ENCODE measurements around the gene SLC38A5.
A peak's percentile ranks its signal among the peaks of the same experiment; 100 is the strongest.

The SLC38A5 gene

DNA sequence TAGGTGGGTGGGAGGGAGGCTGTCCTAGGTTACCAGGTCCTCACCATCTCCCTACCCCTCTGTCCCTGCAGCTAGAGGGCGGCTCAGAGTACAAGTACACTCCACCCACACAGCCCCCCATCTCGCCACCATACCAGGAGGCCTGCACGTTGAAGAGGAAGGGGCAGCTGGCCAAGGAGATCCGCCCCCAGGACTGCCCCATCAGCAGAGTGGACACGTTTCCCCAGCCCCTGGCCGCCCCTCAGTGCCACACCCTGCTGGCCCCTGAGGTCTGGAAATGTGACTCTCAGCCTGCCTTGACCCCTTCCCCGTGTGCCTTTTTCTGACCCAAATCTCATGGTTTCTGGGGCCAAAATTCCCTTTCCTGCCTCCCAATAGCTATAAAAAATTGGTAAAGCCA, 12.5 kb upstream of the SLC38A5 start:
- DNase-seq: no peak
- ChIA-PET CTCF (no interaction called here), POLR2A (no interaction called here)
- no peak overlapping the region for H3K27ac ChIP-seq (ENCODE audit: insufficient read depth in 1 of 2, low read depth in 1 of 2, low read length in 2 of 2, poor library complexity in 1 of 2, severe bottlenecking in 2 of 2)
- peaks cover 0 to 3% (median under 1%) of the 10 kb centered on the region in 4 experiments for H3K4me1 ChIP-seq (ENCODE audit: control extremely low read depth in 1 of 4, control insufficient read depth in 4 of 4, insufficient read depth in 4 of 4, low read length in 3 of 4)
- no peaks in the 10 kb centered on the region for H3K9me3 ChIP-seq (ENCODE audit: control extremely low read depth in 1 of 5, control insufficient read depth in 4 of 5, insufficient read depth in 2 of 5, low read depth in 1 of 5, low read length in 4 of 5)
- H3K27me3 ChIP-seq (replicated peaks in 2 of 5; ENCODE audit: control insufficient read depth in 4 of 5, insufficient read depth in 5 of 5, low read length in 4 of 5): no peaks in the 10 kb centered on the region
- peaks cover 5 to 39% (median 20%) of the 10 kb centered on the region in 4 experiments for H3K36me3 ChIP-seq (ENCODE audit: control insufficient read depth in 4 of 4, insufficient read depth in 4 of 4, low read length in 3 of 4)
- no peak overlapping the region for H3K4me3 ChIP-seq (ENCODE audit: control insufficient read depth in 1 of 7, extremely low read depth in 1 of 7, insufficient read depth in 4 of 7, low read depth in 2 of 7, low read length in 6 of 7)
- WGBS (ENCODE audit: insufficient coverage): 75% methylated on average over 4 of the region's 7 CpGs

DNA sequence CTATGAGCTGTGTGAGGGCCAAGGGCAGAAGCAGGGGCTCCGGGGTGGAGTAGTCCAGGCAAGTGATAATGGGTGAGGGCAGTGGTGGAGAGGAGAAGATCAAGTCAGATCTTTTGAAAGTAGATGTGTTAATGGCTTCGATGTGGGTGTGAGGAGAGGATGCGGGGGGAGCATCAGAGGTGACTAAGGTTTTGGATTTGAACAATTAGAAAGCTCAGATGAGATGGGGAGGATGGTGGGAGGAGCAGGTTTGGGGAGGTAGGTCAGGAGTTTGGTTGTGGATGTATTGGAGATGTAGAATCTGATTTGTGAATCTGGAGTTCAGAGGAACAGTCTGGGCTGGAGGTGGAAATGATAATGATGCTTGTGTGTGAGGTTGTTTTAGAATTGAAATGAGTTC, 10.5 kb upstream of the SLC38A5 start:
- Histone ChIP-seq H3K4me3 (ENCODE audit: control insufficient read depth in 1 of 7, extremely low read depth in 1 of 7, insufficient read depth in 4 of 7, low read depth in 2 of 7, low read length in 6 of 7) (no peak overlapping the region), H3K27me3 (replicated peaks in 2 of 5; ENCODE audit: control insufficient read depth in 4 of 5, insufficient read depth in 5 of 5, low read length in 4 of 5) (no peaks in the 10 kb centered on the region), H3K27ac (ENCODE audit: insufficient read depth in 1 of 2, low read depth in 1 of 2, low read length in 2 of 2, poor library complexity in 1 of 2, severe bottlenecking in 2 of 2) (no peak overlapping the region), H3K9me3 (ENCODE audit: control extremely low read depth in 1 of 5, control insufficient read depth in 4 of 5, insufficient read depth in 2 of 5, low read depth in 1 of 5, low read length in 4 of 5) (no peaks in the 10 kb centered on the region), H3K4me1 (ENCODE audit: control extremely low read depth in 1 of 4, control insufficient read depth in 4 of 4, insufficient read depth in 4 of 4, low read length in 3 of 4) (peaks cover 0 to 10% (median 6%) of the 10 kb centered on the region in 4 experiments), H3K36me3 (ENCODE audit: control insufficient read depth in 4 of 4, insufficient read depth in 4 of 4, low read length in 3 of 4) (peaks cover 5 to 35% (median 16%) of the 10 kb centered on the region in 4 experiments)
- ChIA-PET POLR2A (no interaction called here), CTCF (no interaction called here)
- 93% methylated on average over 2 of the region's 3 CpGs for WGBS (ENCODE audit: insufficient coverage)
- DNase-seq: no peak

DNA sequence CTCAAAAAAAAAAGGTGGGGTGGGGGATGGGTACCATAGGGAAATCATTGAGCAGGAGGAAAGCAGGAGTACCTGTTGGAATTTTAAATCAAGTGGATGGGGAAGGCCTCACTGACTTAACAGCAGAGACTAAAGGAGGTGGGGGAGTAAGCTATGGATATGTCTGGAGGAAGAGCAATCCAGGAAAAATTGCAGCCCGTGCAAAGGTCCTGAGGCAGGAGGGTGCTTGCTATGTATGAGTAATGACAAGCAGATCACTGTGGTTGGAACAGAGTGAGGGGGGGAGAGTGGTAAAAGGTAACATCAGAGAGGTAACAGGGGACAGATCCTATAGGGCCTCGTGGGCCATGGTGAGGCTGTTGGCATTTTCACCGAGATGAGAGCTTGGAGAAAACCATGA, 10.1 kb upstream of the SLC38A5 start:
- Histone ChIP-seq H3K27ac (ENCODE audit: insufficient read depth in 1 of 2, low read depth in 1 of 2, low read length in 2 of 2, poor library complexity in 1 of 2, severe bottlenecking in 2 of 2) (no peak overlapping the region), H3K4me1 (ENCODE audit: control extremely low read depth in 1 of 4, control insufficient read depth in 4 of 4, insufficient read depth in 4 of 4, low read length in 3 of 4) (peaks cover 0 to 10% (median 6%) of the 10 kb centered on the region in 4 experiments), H3K9me3 (ENCODE audit: control extremely low read depth in 1 of 5, control insufficient read depth in 4 of 5, insufficient read depth in 2 of 5, low read depth in 1 of 5, low read length in 4 of 5) (no peaks in the 10 kb centered on the region), H3K36me3 (ENCODE audit: control insufficient read depth in 4 of 4, insufficient read depth in 4 of 4, low read length in 3 of 4) (peaks cover 5 to 32% (median 15%) of the 10 kb centered on the region in 4 experiments), H3K27me3 (replicated peaks in 2 of 5; ENCODE audit: control insufficient read depth in 4 of 5, insufficient read depth in 5 of 5, low read length in 4 of 5) (no peaks in the 10 kb centered on the region), H3K4me3 (ENCODE audit: control insufficient read depth in 1 of 7, extremely low read depth in 1 of 7, insufficient read depth in 4 of 7, low read depth in 2 of 7, low read length in 6 of 7) (no peak overlapping the region)
- no peak for DNase-seq
- WGBS (ENCODE audit: insufficient coverage): 80% methylated on average over 3 of the region's 3 CpGs
- ChIA-PET CTCF (no interaction called here), POLR2A (no interaction called here)

DNA sequence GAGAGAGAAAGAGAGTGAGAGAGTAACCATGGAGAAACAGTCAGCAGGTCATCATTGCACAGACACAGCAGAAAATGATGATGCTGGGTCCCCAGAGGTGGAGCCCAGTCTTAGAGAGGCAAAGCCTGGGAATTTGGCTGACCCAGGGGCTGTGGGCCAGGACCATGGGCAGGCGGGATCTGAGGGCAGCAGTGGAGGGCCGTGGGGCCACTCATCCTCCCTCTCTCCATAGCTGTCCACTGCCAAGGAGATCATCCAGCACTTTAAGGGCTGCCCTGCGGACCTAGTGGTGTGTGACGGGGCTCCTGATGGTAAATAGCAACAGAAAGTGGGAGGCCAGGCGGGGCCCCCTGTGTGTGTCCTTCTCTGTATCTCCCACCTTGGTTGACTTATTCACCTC, 8.7 kb upstream of the SLC38A5 start:
- Histone ChIP-seq H3K36me3 (ENCODE audit: control insufficient read depth in 4 of 4, insufficient read depth in 4 of 4, low read length in 3 of 4) (peaks cover 5 to 28% (median 15%) of the 10 kb centered on the region in 4 experiments), H3K4me3 (ENCODE audit: control insufficient read depth in 1 of 7, extremely low read depth in 1 of 7, insufficient read depth in 4 of 7, low read depth in 2 of 7, low read length in 6 of 7) (no peak overlapping the region), H3K27me3 (replicated peaks in 2 of 5; ENCODE audit: control insufficient read depth in 4 of 5, insufficient read depth in 5 of 5, low read length in 4 of 5) (no peaks in the 10 kb centered on the region), H3K9me3 (ENCODE audit: control extremely low read depth in 1 of 5, control insufficient read depth in 4 of 5, insufficient read depth in 2 of 5, low read depth in 1 of 5, low read length in 4 of 5) (no peaks in the 10 kb centered on the region), H3K4me1 (ENCODE audit: control extremely low read depth in 1 of 4, control insufficient read depth in 4 of 4, insufficient read depth in 4 of 4, low read length in 3 of 4) (peaks cover 0 to 21% (median 13%) of the 10 kb centered on the region in 4 experiments), H3K27ac (ENCODE audit: insufficient read depth in 1 of 2, low read depth in 1 of 2, low read length in 2 of 2, poor library complexity in 1 of 2, severe bottlenecking in 2 of 2) (no peak overlapping the region)
- no peak for DNase-seq
- POLR2A ChIA-PET: interaction anchor here (0.8 kb wide), 1 partner anchor 10 kb away, joined by 3 read pairs; no protein-coding TSS in a partner anchor
- WGBS (ENCODE audit: insufficient coverage): 97% methylated on average over 3 of the region's 5 CpGs
- CTCF ChIA-PET: no interaction called here

DNA sequence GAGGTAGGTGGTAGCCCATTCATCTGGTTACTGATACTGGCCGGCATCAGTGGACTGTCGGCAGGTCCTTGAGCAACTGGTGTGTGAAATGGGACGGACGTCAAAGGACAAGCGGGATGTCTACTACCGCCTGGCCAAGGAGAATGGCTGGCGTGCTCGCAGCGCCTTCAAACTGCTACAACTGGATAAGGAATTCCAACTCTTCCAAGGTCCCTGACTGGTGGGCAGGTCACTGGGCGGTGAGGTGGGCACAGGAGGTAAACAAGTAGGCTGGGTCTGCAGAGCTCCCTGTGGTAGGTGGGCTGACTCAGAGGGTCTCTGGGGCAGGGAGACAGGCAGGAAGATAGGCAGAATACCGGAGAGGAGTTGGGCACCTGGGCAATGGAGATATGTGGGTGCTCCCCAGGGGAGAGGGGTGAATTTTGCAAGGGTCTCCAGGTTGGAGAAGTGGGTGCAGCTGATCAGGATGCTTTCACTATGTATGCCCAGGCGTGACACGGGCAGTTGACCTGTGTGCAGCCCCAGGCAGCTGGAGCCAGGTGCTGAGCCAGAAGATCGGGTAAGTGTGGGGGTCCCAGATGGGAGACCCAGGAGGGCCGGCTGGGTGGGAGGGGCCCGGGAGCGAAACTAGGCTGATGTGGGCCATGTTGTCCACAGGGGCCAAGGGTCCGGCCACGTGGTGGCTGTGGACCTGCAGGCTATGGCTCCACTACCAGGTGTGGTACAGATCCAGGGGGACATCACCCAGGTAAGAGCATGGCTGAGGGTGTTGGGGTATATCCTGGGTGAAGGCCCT, 8.1 kb upstream of the SLC38A5 start:
- POLR2A ChIA-PET: no interaction called here
- no peak for DNase-seq
- peak overlapping the region in 1 of 7 experiments; percentile 78 for H3K4me3 ChIP-seq (ENCODE audit: control insufficient read depth in 1 of 7, extremely low read depth in 1 of 7, insufficient read depth in 4 of 7, low read depth in 2 of 7, low read length in 6 of 7)
- H3K27me3 ChIP-seq (replicated peaks in 2 of 5; ENCODE audit: control insufficient read depth in 4 of 5, insufficient read depth in 5 of 5, low read length in 4 of 5): no peaks in the 10 kb centered on the region
- no peaks in the 10 kb centered on the region for H3K9me3 ChIP-seq (ENCODE audit: control extremely low read depth in 1 of 5, control insufficient read depth in 4 of 5, insufficient read depth in 2 of 5, low read depth in 1 of 5, low read length in 4 of 5)
- 95% methylated on average over 15 of the region's 19 CpGs for WGBS (ENCODE audit: insufficient coverage)
- H3K4me1 ChIP-seq (ENCODE audit: control extremely low read depth in 1 of 4, control insufficient read depth in 4 of 4, insufficient read depth in 4 of 4, low read length in 3 of 4): peaks cover 0 to 21% (median 13%) of the 10 kb centered on the region in 4 experiments
- peaks cover 0 to 26% (median 15%) of the 10 kb centered on the region in 4 experiments for H3K36me3 ChIP-seq (ENCODE audit: control insufficient read depth in 4 of 4, insufficient read depth in 4 of 4, low read length in 3 of 4)
- no peak overlapping the region for H3K27ac ChIP-seq (ENCODE audit: insufficient read depth in 1 of 2, low read depth in 1 of 2, low read length in 2 of 2, poor library complexity in 1 of 2, severe bottlenecking in 2 of 2)
- CTCF ChIA-PET: no interaction called here

DNA sequence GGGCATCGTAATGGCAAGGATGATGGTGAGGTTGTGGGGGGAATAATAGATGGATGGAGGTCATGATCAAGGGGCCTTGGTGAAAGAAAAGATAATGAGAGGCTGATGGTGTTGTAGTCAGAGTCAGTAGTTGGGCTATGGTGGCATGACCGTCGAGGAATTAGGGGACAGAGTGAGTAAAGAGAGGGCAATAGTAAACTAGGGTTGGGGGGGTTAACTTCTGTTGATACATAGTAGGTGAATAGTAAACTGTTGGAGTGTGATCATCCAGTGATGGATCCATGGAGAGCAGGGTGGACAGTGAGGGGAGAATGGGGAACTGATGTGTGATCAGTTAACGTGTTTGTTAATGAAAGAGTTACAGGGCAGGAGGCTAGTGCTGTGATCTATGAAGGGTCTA, 6.9 kb upstream of the SLC38A5 start:
- Histone ChIP-seq H3K27me3 (replicated peaks in 2 of 5; ENCODE audit: control insufficient read depth in 4 of 5, insufficient read depth in 5 of 5, low read length in 4 of 5) (no peaks in the 10 kb centered on the region), H3K4me1 (ENCODE audit: control extremely low read depth in 1 of 4, control insufficient read depth in 4 of 4, insufficient read depth in 4 of 4, low read length in 3 of 4) (peaks cover 0 to 21% (median 13%) of the 10 kb centered on the region in 4 experiments), H3K4me3 (ENCODE audit: control insufficient read depth in 1 of 7, extremely low read depth in 1 of 7, insufficient read depth in 4 of 7, low read depth in 2 of 7, low read length in 6 of 7) (peak overlapping the region in 6 of 7 experiments; percentile 56 to 81 (median 77)), H3K36me3 (ENCODE audit: control insufficient read depth in 4 of 4, insufficient read depth in 4 of 4, low read length in 3 of 4) (peaks cover 0 to 18% (median 11%) of the 10 kb centered on the region in 4 experiments), H3K27ac (ENCODE audit: insufficient read depth in 1 of 2, low read depth in 1 of 2, low read length in 2 of 2, poor library complexity in 1 of 2, severe bottlenecking in 2 of 2) (peak overlapping the region; percentile 61 to 81), H3K9me3 (ENCODE audit: control extremely low read depth in 1 of 5, control insufficient read depth in 4 of 5, insufficient read depth in 2 of 5, low read depth in 1 of 5, low read length in 4 of 5) (no peaks in the 10 kb centered on the region)
- POLR2A ChIA-PET: no interaction called here
- CTCF ChIA-PET: no interaction called here
- no peak for DNase-seq
- WGBS (ENCODE audit: insufficient coverage): 91% methylated on average over 4 of the region's 4 CpGs

DNA sequence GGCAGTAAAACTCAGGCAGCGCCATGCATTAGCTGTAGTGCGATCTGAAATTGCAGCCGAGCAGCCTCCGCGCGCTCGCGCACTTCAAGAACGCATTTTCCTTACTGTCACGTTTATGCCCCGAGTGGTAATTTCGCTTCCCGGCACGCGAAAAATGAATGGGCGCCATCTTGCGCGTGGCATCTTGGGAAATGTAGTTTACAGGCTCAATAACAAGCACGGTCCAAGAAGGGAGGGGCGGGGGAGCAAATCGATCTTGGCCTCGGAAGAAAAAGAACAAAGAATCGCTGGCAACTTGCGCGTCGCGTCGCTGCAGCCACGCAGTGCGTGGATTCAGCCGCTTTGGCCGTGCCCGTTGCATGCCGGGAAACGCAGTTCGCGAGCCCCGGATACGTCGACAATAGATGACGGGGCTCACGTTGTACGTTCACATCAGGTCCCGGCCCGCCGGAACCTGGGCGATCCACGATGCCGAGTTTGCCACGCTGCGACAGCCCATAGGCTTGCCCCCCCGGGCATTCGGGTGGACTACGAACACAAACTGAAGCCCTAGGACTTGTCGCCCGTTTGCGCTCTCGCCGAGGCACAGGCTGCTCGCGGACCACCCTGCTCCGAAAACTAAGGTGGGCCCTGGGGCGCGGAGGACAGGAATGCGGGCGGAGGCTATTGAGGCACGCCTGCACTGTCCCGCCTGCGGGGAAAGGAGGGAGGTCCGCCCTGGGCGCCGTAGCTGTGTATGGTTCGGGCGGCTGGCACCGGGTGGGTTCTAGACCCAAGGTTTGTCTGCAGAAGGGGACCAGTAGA, 5.9 kb upstream of the SLC38A5 start, which contains the start of gene FTSJ1:
TSS of gene FTSJ1 (plus strand) at position 426 of the 804 bp plus-strand sequence. CDS start 1,849 bp downstream, outside the sequence.
- Histone ChIP-seq H3K4me1 (ENCODE audit: control extremely low read depth in 1 of 4, control insufficient read depth in 4 of 4, insufficient read depth in 4 of 4, low read length in 3 of 4) (peaks cover 0 to 21% (median 13%) of the 10 kb centered on the region in 4 experiments), H3K27me3 (replicated peaks in 2 of 5; ENCODE audit: control insufficient read depth in 4 of 5, insufficient read depth in 5 of 5, low read length in 4 of 5) (no peaks in the 10 kb centered on the region), H3K4me3 (ENCODE audit: control insufficient read depth in 1 of 7, extremely low read depth in 1 of 7, insufficient read depth in 4 of 7, low read depth in 2 of 7, low read length in 6 of 7) (peak within 1 kb of the TSS; percentile 56 to 81 (median 76)), H3K36me3 (ENCODE audit: control insufficient read depth in 4 of 4, insufficient read depth in 4 of 4, low read length in 3 of 4) (peaks cover 0 to 8% (median 6%) of the 10 kb centered on the region in 4 experiments), H3K27ac (ENCODE audit: insufficient read depth in 1 of 2, low read depth in 1 of 2, low read length in 2 of 2, poor library complexity in 1 of 2, severe bottlenecking in 2 of 2) (peak within 1 kb of the TSS; percentile 61 to 81), H3K9me3 (ENCODE audit: control extremely low read depth in 1 of 5, control insufficient read depth in 4 of 5, insufficient read depth in 2 of 5, low read depth in 1 of 5, low read length in 4 of 5) (no peaks in the 10 kb centered on the region)
- ChIA-PET CTCF (interaction anchor here (1.2 to 1.6 kb wide), 2 partner anchors 10 to 60 kb away, joined by 3 read pairs; no protein-coding TSS in a partner anchor), POLR2A (no interaction called here)
- 40% methylated on average over 68 of the region's 75 CpGs for WGBS (ENCODE audit: insufficient coverage)
- peak; percentile 91 to 96 (median 94) for DNase-seq
